HCT116 (cell line): ENCODE results near the gene ZACN. TPM values are rescaled to one million over a fixed set of nuclear protein-coding genes. Genes with fewer than 3 reads are reported as not detected.

ENCODE experiments used
- ATAC-seq: fragments of 200-7000 bp; cut with Tn5 transposase; 2 replicates; pipeline ENCODE4 v1.9.1; 2020; ENCODE audit warnings: mild to moderate bottlenecking, moderate library complexity
- BruUV-seq: library from RNA; stranded (reverse); fragments of 400-500 nt; replicated peaks from 2 replicates; lab custom pipeline; 2021; lab: Mats Ljungman, UMichigan
- CTCF ChIA-PET: fragments of 300-600 bp; sonication (Branson Sonifier 250); formaldehyde crosslinking; loops from one replicate; lab custom pipeline; 2021; ENCODE audit warnings: antibody characterized with exemption; lab: Charles Lee
- POLR2A ChIA-PET: fragments of 300-600, 350-600 bp; sonication (Branson Sonifier 250); formaldehyde crosslinking; loops from one replicate; lab custom pipeline; 2021; ENCODE audit warnings: antibody characterized with exemption; lab: Charles Lee
- RAD21 ChIA-PET, 2 experiments: fragments of 300-600 bp; sonication (Branson Sonifier 250); formaldehyde crosslinking; loops; one replicate each; lab custom pipeline; 2023; ENCODE audit warnings: low total read pairs in 2 of 2; ENCODE audit not compliant: uncharacterized antibody in 2 of 2, unreplicated experiment in 2 of 2, low non-redundant PET in 1 of 2; lab: Charles Lee
- DNase-seq: peaks from one replicate; pipeline ENCODE4 v3.0.0-alpha.2; 2010; ENCODE audit warnings: low read depth, low spot score
- H2AFZ ChIP-seq: fragments of 200-600 bp; shearing (Covaris generic), sonication (generic); 2 replicates; pipeline ENCODE4 v1.6.1; 2017; ENCODE audit warnings: low read depth, mixed run types, mixed read lengths, antibody characterized with exemption, low read length; ENCODE audit not compliant: poor library complexity, severe bottlenecking
- H3K27ac ChIP-seq: 2 replicates; pipeline ENCODE4 v1.5.1; 2012; ENCODE audit warnings: low read depth, low read length
- H3K27me3 ChIP-seq: fragments of 200-600 bp; sonication (generic); 2 replicates; pipeline ENCODE4 v1.6.1; 2016; ENCODE audit warnings: mixed run types, low read length, mixed read lengths; ENCODE audit not compliant: insufficient read depth
- H3K36me3 ChIP-seq, 2 experiments: fragments of 200-500 bp in 1 of 2; fragments of 200-600 bp in 1 of 2; sonication (Bioruptor generic) in 1 of 2; sonication (generic) in 1 of 2; 2 replicates each; pipeline versions ENCODE4 v1.5.1 to v1.6.1; 2014 to 2016; ENCODE audit warnings: low read length in 2 of 2, inconsistent platforms in 1 of 2, mixed read lengths in 1 of 2, mixed run types in 1 of 2; ENCODE audit not compliant: insufficient read depth in 2 of 2, control insufficient read depth in 1 of 2
- H3K4me1 ChIP-seq, 2 experiments: fragments of 200-600 bp in 1 of 2; sonication (generic) in 1 of 2; 2 replicates each; pipeline versions ENCODE4 v1.5.1 to v1.6.1; 2012 to 2017; ENCODE audit warnings: low read length in 2 of 2, inconsistent platforms in 1 of 2, mild to moderate bottlenecking in 1 of 2, mixed read lengths in 1 of 2, mixed run types in 1 of 2, moderate library complexity in 1 of 2; ENCODE audit not compliant: insufficient read depth in 2 of 2, control insufficient read depth in 1 of 2
- H3K4me2 ChIP-seq: fragments of 200-600 bp; sonication (generic); 2 replicates; pipeline ENCODE4 v1.6.1; 2017; ENCODE audit warnings: mixed run types, low read length, mixed read lengths
- H3K4me3 ChIP-seq, 2 experiments: fragments of 200-600 bp in 1 of 2; sonication (generic) in 1 of 2; replicated peaks in 1 of 2; 2 replicates each; pipeline ENCODE4 v1.5.1; 2011 to 2016; ENCODE audit warnings: low read length in 2 of 2, control low read depth in 1 of 2, low read depth in 1 of 2, mild to moderate bottlenecking in 1 of 2, mixed read lengths in 1 of 2, mixed run types in 1 of 2
- H3K79me2 ChIP-seq: fragments of 200-600 bp; sonication (generic); 2 replicates; pipeline ENCODE4 v1.6.1; 2017; ENCODE audit warnings: mild to moderate bottlenecking, mixed run types, low read length, moderate library complexity, mixed read lengths; ENCODE audit not compliant: insufficient read depth
- H3K9ac ChIP-seq: fragments of 200-600 bp; sonication (generic); 2 replicates; pipeline ENCODE4 v1.6.1; 2016; ENCODE audit warnings: low read length, mixed read lengths
- H3K9me2 ChIP-seq: fragments of 200-600 bp; sonication (generic), shearing (Covaris generic); 2 replicates; pipeline ENCODE4 v1.6.1; 2017; ENCODE audit warnings: mixed run types, mild to moderate bottlenecking, moderate library complexity; ENCODE audit not compliant: insufficient read depth
- H3K9me3 ChIP-seq, 2 experiments: fragments of 200-500 bp in 1 of 2; fragments of 200-600 bp in 1 of 2; sonication (Bioruptor generic) in 1 of 2; sonication (generic) in 1 of 2; 2 replicates each; pipeline ENCODE4 v1.6.1; 2014 to 2017; ENCODE audit warnings: low read length in 2 of 2, mixed read lengths in 2 of 2, inconsistent platforms in 1 of 2, low read depth in 1 of 2, mild to moderate bottlenecking in 1 of 2, mixed run types in 1 of 2, moderate library complexity in 1 of 2; ENCODE audit not compliant: control insufficient read depth in 1 of 2, insufficient read depth in 1 of 2
- H4K20me1 ChIP-seq: fragments of 200-600 bp; sonication (generic), shearing (Covaris generic); 2 replicates; pipeline ENCODE4 v1.6.1; 2017; ENCODE audit warnings: mixed run types, mild to moderate bottlenecking, moderate library complexity; ENCODE audit not compliant: insufficient read depth
- EZH2phosphoT487 ChIP-seq: fragments of 200-600 bp; IDR thresholded peaks from 2 replicates; pipeline ENCODE4 v1.6.1; 2018; ENCODE audit warnings: antibody characterized with exemption, borderline replicate concordance
- FOSL1 ChIP-seq: IDR thresholded peaks from 2 replicates; pipeline ENCODE4 v1.6.1; 2012; ENCODE audit warnings: low read depth
- POLR2AphosphoS5 ChIP-seq: IDR thresholded peaks from 2 replicates; pipeline ENCODE4 v1.6.1; 2011; ENCODE audit warnings: mild to moderate bottlenecking, low read depth, low read length, moderate library complexity
- SP1 ChIP-seq: IDR thresholded peaks from 2 replicates; pipeline ENCODE4 v1.6.1; 2012; ENCODE audit warnings: low read depth
- SRF ChIP-seq: IDR thresholded peaks from 2 replicates; pipeline ENCODE4 v1.6.1; 2012; ENCODE audit warnings: low read depth
- ZFX ChIP-seq: fragments of 450-650 bp; IDR thresholded peaks from 2 replicates; pipeline ENCODE4 v1.6.1; 2017
- intact Hi-C: fragments of 100-400 bp; cut with micrococcal nuclease; formaldehyde crosslinking; loops from 2 replicates; pipeline ENCODE4 v1.10.0; 2022
- total RNA-seq: library from RNA; stranded (reverse); gene quantifications from one replicate; pipeline ENCODE4 v1.2.1, GENCODE V29; 2021; ENCODE audit not compliant: unreplicated experiment

ZACN gene
- total RNA-seq, 1 experiment from 2014 or later, result not detected

GRCh38 chr17:76089680-76090516 lies 10.9 kb downstream of the ZACN start:
- Histone ChIP-seq H3K4me3 (no peak overlapping the region), H3K36me3 (peaks cover 33 to 44% of the 10 kb centered on the region in 2 experiments; a peak in 3 of 4 replicates), H3K9ac (no peak overlapping the region), H3K27ac (no peak overlapping the region), H3K9me3 (no peaks in the 10 kb centered on the region), H2AFZ (no peak overlapping the region), H3K79me2 (no peaks in the 10 kb centered on the region; the same call in 1 of the 2 replicates), H4K20me1 (no peaks in the 10 kb centered on the region), H3K4me2 (no peak overlapping the region), H3K27me3 (no peaks in the 10 kb centered on the region), H3K9me2 (no peaks in the 10 kb centered on the region), H3K4me1 (peaks cover 4 to 8% of the 10 kb centered on the region in 2 experiments)
- intact Hi-C loops, result no loop called here
- CTCF ChIA-PET, result interaction anchor here (1.2 kb wide), 1 partner anchor 76 kb away, joined by 4 read pairs; no protein-coding TSS in a partner anchor
- RAD21 ChIA-PET, result no interaction called here
- BruUV-seq, result no TSS peak
- TF ChIP-seq EZH2phosphoT487, result no peak
- TF ChIP-seq POLR2AphosphoS5, result no peak
- no peak for TF ChIP-seq SP1
- TF ChIP-seq SRF, result no peak
- POLR2A ChIA-PET, result no interaction called here
- DNase-seq, result no peak
- no peak for ATAC-seq

- POLR2A ChIA-PET, result no interaction called here
- peaks cover 27 to 40% of the 10 kb centered on the region in 2 experiments; a peak in 3 of 4 replicates for H3K36me3 ChIP-seq
- no TSS peak for BruUV-seq
- H3K4me2 ChIP-seq, result no peak overlapping the region
- no peak overlapping the region for H2AFZ ChIP-seq
- no peaks in the 10 kb centered on the region for H3K9me3 ChIP-seq
- ATAC-seq (no peak), DNase-seq (no peak)
- H3K9me2 ChIP-seq, result no peaks in the 10 kb centered on the region
- no peaks in the 10 kb centered on the region for H3K27me3 ChIP-seq
- intact Hi-C loops, result no loop called here
- no peak overlapping the region for H3K9ac ChIP-seq
- peaks cover 11 to 15% of the 10 kb centered on the region in 2 experiments for H3K4me1 ChIP-seq
- H3K4me3 ChIP-seq, result no peak overlapping the region
- RAD21 ChIA-PET, result no interaction called here
- no peaks in the 10 kb centered on the region; the same call in 1 of the 2 replicates for H3K79me2 ChIP-seq
- TF ChIP-seq ZFX (no peak), FOSL1 (no peak)
- TF ChIP-seq, all 23 proteins: peak for 0
- no peaks in the 10 kb centered on the region for H4K20me1 ChIP-seq
- CTCF ChIA-PET, result no interaction called here
- H3K27ac ChIP-seq, result no peak overlapping the region
Observed at GRCh38 chr17:76090517-76091129, 11.6 kb downstream of the ZACN start.
